ENCODE results near the gene BOD1.
"Not testable (repeated sequence)": the region's sequence is repeated elsewhere in the genome, so short reads cannot be mapped to it uniquely, and the experiment has no call there.

BOD1 gene

GRCh38 chr5:173613433-173614159 lies 2.9 kb downstream of the BOD1 start:
- no peak for DNase-seq

- no peak for DNase-seq
Observed at GRCh38 chr5:173612948-173613347, 3.5 kb downstream of the BOD1 start.

- no peak for DNase-seq
Observed at GRCh38 chr5:173611706-173612105, 4.7 kb downstream of the BOD1 start.

GRCh38 chr5:173604141-173604540 lies 12.3 kb downstream of the BOD1 start:
- no peak for DNase-seq

GRCh38 chr5:173602423-173602822 lies 14.0 kb downstream of the BOD1 start:
- no peak for DNase-seq

GRCh38 chr5:173598686-173599085 lies 17.8 kb downstream of the BOD1 start:
- no peak for DNase-seq

GRCh38 chr5:173597304-173597703 lies 19.1 kb downstream of the BOD1 start:
- DNase-seq, result no peak

- DNase-seq, result no peak
Observed at GRCh38 chr5:173595841-173596240, 20.6 kb downstream of the BOD1 start.

- no peak for DNase-seq
Observed at GRCh38 chr5:173594061-173594460, 22.4 kb downstream of the BOD1 start.

GRCh38 chr5:173592050-173592669 lies 24.3 kb downstream of the BOD1 start:
- DNase-seq, result peak; percentile 24

- DNase-seq, result peak; percentile 2
Observed at GRCh38 chr5:173591056-173591514, 25.4 kb downstream of the BOD1 start.

GRCh38 chr5:173590436-173591055 lies 25.9 kb downstream of the BOD1 start:
- no peak for DNase-seq

- DNase-seq, result not testable (repeated sequence)
Observed at GRCh38 chr5:173586133-173586532, 30.3 kb downstream of the BOD1 start.

- no peak for DNase-seq
Observed at GRCh38 chr5:173583346-173583745, 33.1 kb downstream of the BOD1 start.

- no peak for DNase-seq
Observed at GRCh38 chr5:173582216-173583111, 34.0 kb downstream of the BOD1 start.

- peak; percentile 77 for DNase-seq
Observed at GRCh38 chr5:173581408-173582215, 34.8 kb downstream of the BOD1 start.

- no peak for DNase-seq
Observed at GRCh38 chr5:173578947-173579615, 37.4 kb downstream of the BOD1 start.

GRCh38 chr5:173577817-173578216 lies 38.6 kb downstream of the BOD1 start:
- DNase-seq, result no peak

GRCh38 chr5:173577166-173577565 lies 39.3 kb downstream of the BOD1 start:
- no peak for DNase-seq

- no peak for DNase-seq
Observed at GRCh38 chr5:173575985-173576384, 40.5 kb downstream of the BOD1 start.

GRCh38 chr5:173574983-173575382 lies 41.5 kb downstream of the BOD1 start:
- DNase-seq, result no peak
